Activated CD4-positive, alpha-beta memory T cell treated with anti-CD3 and anti-CD28 coated beads for 36 hours (primary cell): Measurements from ENCODE around the gene TLR4. TPM values are rescaled to one million over a fixed set of nuclear protein-coding genes. Genes with fewer than 3 reads are reported as not detected.

Source experiments
- CTCF ChIA-PET: fragments of 350-600 bp; sonication (Branson Sonifier 250); formaldehyde crosslinking; loops from one replicate; lab custom pipeline; 2021; ENCODE audit warnings: antibody characterized with exemption, inconsistent platforms; lab: Charles Lee
- POLR2A ChIA-PET: fragments of 350-600 bp; sonication (Branson Sonifier 250); formaldehyde crosslinking; loops from one replicate; lab custom pipeline; 2021; ENCODE audit warnings: antibody characterized with exemption; lab: Charles Lee
- DNase-seq: peaks from one replicate; pipeline ENCODE4 v3.0.0-alpha.2; 2020
- H3K27ac Mint-ChIP-seq: one replicate; pipeline ENCODE4 v1.8.0; 2021; ENCODE audit warnings: mixed read lengths
- H3K27me3 Mint-ChIP-seq: one replicate; pipeline ENCODE4 v1.8.0; 2021; ENCODE audit warnings: mixed read lengths
- H3K36me3 Mint-ChIP-seq: one replicate; pipeline ENCODE4 v1.8.0; 2021; ENCODE audit warnings: mixed read lengths
- H3K4me1 Mint-ChIP-seq: one replicate; pipeline ENCODE4 v1.8.0; 2021; ENCODE audit warnings: low read depth, mixed read lengths
- H3K4me3 Mint-ChIP-seq: one replicate; pipeline ENCODE4 v1.8.0; 2021; ENCODE audit warnings: mild to moderate bottlenecking, mixed read lengths
- H3K9me3 Mint-ChIP-seq: one replicate; pipeline ENCODE4 v1.8.0; 2021; ENCODE audit warnings: mixed read lengths
- intact Hi-C: fragments of 100-400 bp; cut with micrococcal nuclease; formaldehyde crosslinking; loops from one replicate; pipeline ENCODE4 v1.15.1; 2023
- total RNA-seq, 2 experiments: library from RNA; stranded (reverse); gene quantifications; one replicate each; pipeline ENCODE4 v1.2.3, GENCODE V29; 2021

The TLR4 gene
- not detected for total RNA-seq

- ChIA-PET POLR2A (no interaction called here), CTCF (no interaction called here)
- Mint-ChIP-seq H3K27ac (no peak within 1 kb of the TSS), H3K4me3 (no peak within 1 kb of the TSS), H3K9me3 (no peaks in the 10 kb centered on the region), H3K4me1 (no peaks in the 10 kb centered on the region), H3K36me3 (no peaks in the 10 kb centered on the region), H3K27me3 (peaks cover 3% of the 10 kb centered on the region)
- no peak for DNase-seq
- intact Hi-C loops, result no loop called here
These were observed at the start of gene TLR4 for GRCh38 chr9:117704024-117704575. TLR4 (plus strand) TSS chr9:117704403; CDS start chr9:117704473, 70 bp downstream.

- Mint-ChIP-seq H3K9me3 (no peaks in the 10 kb centered on the region), H3K4me3 (no peak overlapping the region), H3K27me3 (no peaks in the 10 kb centered on the region), H3K4me1 (no peaks in the 10 kb centered on the region), H3K36me3 (no peaks in the 10 kb centered on the region), H3K27ac (no peak overlapping the region)
- ChIA-PET CTCF (interaction anchor here (0.6 to 1.2 kb wide), 2 partner anchors 12 to 85 kb away, joined by 3 to 4 read pairs; no protein-coding TSS in a partner anchor), POLR2A (no interaction called here)
- no peak for DNase-seq
- intact Hi-C loops, result no loop called here
These were observed 48.2 kb upstream of the TLR4 start for GRCh38 chr9:117656002-117656401.

- Mint-ChIP-seq H3K36me3 (no peaks in the 10 kb centered on the region), H3K4me1 (no peaks in the 10 kb centered on the region), H3K9me3 (no peaks in the 10 kb centered on the region), H3K27me3 (peaks cover 2% of the 10 kb centered on the region), H3K27ac (no peak overlapping the region), H3K4me3 (no peak overlapping the region)
- intact Hi-C loops, result no loop called here
- DNase-seq, result no peak
- ChIA-PET POLR2A (no interaction called here), CTCF (no interaction called here)
These were observed 41.6 kb upstream of the TLR4 start for GRCh38 chr9:117662651-117663050.

- intact Hi-C loops, result no loop called here
- peaks cover 2% of the 10 kb centered on the region for H3K27me3 Mint-ChIP-seq
- no peaks in the 10 kb centered on the region for H3K36me3 Mint-ChIP-seq
- DNase-seq, result no peak
- ChIA-PET POLR2A (no interaction called here), CTCF (no interaction called here)
- no peaks in the 10 kb centered on the region for H3K9me3 Mint-ChIP-seq
- no peak overlapping the region for H3K4me3 Mint-ChIP-seq
- H3K4me1 Mint-ChIP-seq, result no peaks in the 10 kb centered on the region
- H3K27ac Mint-ChIP-seq, result no peak overlapping the region
These were observed 39.8 kb upstream of the TLR4 start for GRCh38 chr9:117664419-117664818.

- Mint-ChIP-seq H3K27ac (no peak overlapping the region), H3K27me3 (peaks cover 2% of the 10 kb centered on the region), H3K36me3 (no peaks in the 10 kb centered on the region), H3K4me3 (no peak overlapping the region), H3K9me3 (no peaks in the 10 kb centered on the region), H3K4me1 (no peaks in the 10 kb centered on the region)
- CTCF ChIA-PET, result no interaction called here
- intact Hi-C loops, result no loop called here
- POLR2A ChIA-PET, result no interaction called here
- no peak for DNase-seq
These were observed 38.4 kb upstream of the TLR4 start for GRCh38 chr9:117665601-117666385.

- Mint-ChIP-seq H3K4me1 (no peaks in the 10 kb centered on the region), H3K4me3 (no peak overlapping the region), H3K27me3 (no peaks in the 10 kb centered on the region), H3K27ac (no peak overlapping the region), H3K9me3 (no peaks in the 10 kb centered on the region), H3K36me3 (no peaks in the 10 kb centered on the region)
- intact Hi-C loops, result no loop called here
- CTCF ChIA-PET, result no interaction called here
- no peak for DNase-seq
- POLR2A ChIA-PET, result no interaction called here
These were observed 32.7 kb upstream of the TLR4 start for GRCh38 chr9:117671468-117671867.

- POLR2A ChIA-PET, result no interaction called here
- no peak for DNase-seq
- intact Hi-C loops, result no loop called here
- no peak overlapping the region for H3K27ac Mint-ChIP-seq
- H3K4me3 Mint-ChIP-seq, result no peak overlapping the region
- H3K4me1 Mint-ChIP-seq, result no peaks in the 10 kb centered on the region
- no peaks in the 10 kb centered on the region for H3K36me3 Mint-ChIP-seq
- H3K9me3 Mint-ChIP-seq, result no peaks in the 10 kb centered on the region
- no peaks in the 10 kb centered on the region for H3K27me3 Mint-ChIP-seq
- CTCF ChIA-PET, result no interaction called here
These were observed 31.8 kb upstream of the TLR4 start for GRCh38 chr9:117672369-117672768.

- Mint-ChIP-seq H3K9me3 (no peaks in the 10 kb centered on the region), H3K4me3 (no peak overlapping the region), H3K27ac (no peak overlapping the region), H3K36me3 (no peaks in the 10 kb centered on the region), H3K4me1 (peaks cover 3% of the 10 kb centered on the region), H3K27me3 (no peaks in the 10 kb centered on the region)
- CTCF ChIA-PET, result no interaction called here
- POLR2A ChIA-PET, result no interaction called here
- no peak for DNase-seq
- intact Hi-C loops, result no loop called here
These were observed 26.6 kb upstream of the TLR4 start for GRCh38 chr9:117677572-117677971.

GRCh38 chr9:117678871-117679270 lies 25.3 kb upstream of the TLR4 start:
- no peak for DNase-seq
- Mint-ChIP-seq H3K4me3 (no peak overlapping the region), H3K36me3 (no peaks in the 10 kb centered on the region), H3K9me3 (no peaks in the 10 kb centered on the region), H3K27ac (no peak overlapping the region), H3K4me1 (peaks cover 7% of the 10 kb centered on the region), H3K27me3 (no peaks in the 10 kb centered on the region)
- intact Hi-C loops, result no loop called here
- ChIA-PET POLR2A (no interaction called here), CTCF (no interaction called here)

- H3K4me3 Mint-ChIP-seq, result no peak overlapping the region
- no peaks in the 10 kb centered on the region for H3K27me3 Mint-ChIP-seq
- H3K4me1 Mint-ChIP-seq, result peaks cover 7% of the 10 kb centered on the region
- CTCF ChIA-PET, result no interaction called here
- POLR2A ChIA-PET, result no interaction called here
- no peak overlapping the region for H3K27ac Mint-ChIP-seq
- DNase-seq, result no peak
- no peaks in the 10 kb centered on the region for H3K9me3 Mint-ChIP-seq
- no peaks in the 10 kb centered on the region for H3K36me3 Mint-ChIP-seq
- intact Hi-C loops, result no loop called here
These were observed 24.8 kb upstream of the TLR4 start for GRCh38 chr9:117679416-117679815.

- H3K27ac Mint-ChIP-seq, result no peak overlapping the region
- intact Hi-C loops, result no loop called here
- H3K27me3 Mint-ChIP-seq, result peaks cover 4% of the 10 kb centered on the region
- ChIA-PET CTCF (no interaction called here), POLR2A (no interaction called here)
- H3K4me1 Mint-ChIP-seq, result peaks cover 7% of the 10 kb centered on the region
- DNase-seq, result no peak
- no peak overlapping the region for H3K4me3 Mint-ChIP-seq
- H3K36me3 Mint-ChIP-seq, result no peaks in the 10 kb centered on the region
- no peaks in the 10 kb centered on the region for H3K9me3 Mint-ChIP-seq
These were observed 22.3 kb upstream of the TLR4 start for GRCh38 chr9:117681888-117682287.

- Mint-ChIP-seq H3K4me1 (peaks cover 7% of the 10 kb centered on the region), H3K36me3 (no peaks in the 10 kb centered on the region), H3K4me3 (no peak overlapping the region), H3K9me3 (peaks cover under 1% of the 10 kb centered on the region), H3K27me3 (peaks cover 4% of the 10 kb centered on the region), H3K27ac (no peak overlapping the region)
- intact Hi-C loops, result loop anchor here (1.0 kb wide), 1 partner anchor 100 kb away; no protein-coding TSS in a partner anchor
- no peak for DNase-seq
- ChIA-PET POLR2A (interaction anchor here (0.8 kb wide), 1 partner anchor 142 kb away, joined by 3 read pairs; no protein-coding TSS in a partner anchor), CTCF (no interaction called here)
These were observed 21.1 kb upstream of the TLR4 start for GRCh38 chr9:117682955-117683710.
